GM18868 (cell line): ENCODE results near the gene FRMD4A.
A peak's percentile ranks its signal among the peaks of the same experiment; 100 is the strongest.
"Not testable (repeated sequence)": the region's sequence is repeated elsewhere in the genome, so short reads cannot be mapped to it uniquely, and the experiment has no call there.

Source experiments
- ATAC-seq: cut with Tn5 transposase; IDR thresholded peaks from one replicate; pipeline ENCODE4 v1.9.1; 2021; ENCODE audit warnings: mild to moderate bottlenecking, moderate library complexity; ENCODE audit not compliant: unreplicated experiment

Gene FRMD4A

DNA sequence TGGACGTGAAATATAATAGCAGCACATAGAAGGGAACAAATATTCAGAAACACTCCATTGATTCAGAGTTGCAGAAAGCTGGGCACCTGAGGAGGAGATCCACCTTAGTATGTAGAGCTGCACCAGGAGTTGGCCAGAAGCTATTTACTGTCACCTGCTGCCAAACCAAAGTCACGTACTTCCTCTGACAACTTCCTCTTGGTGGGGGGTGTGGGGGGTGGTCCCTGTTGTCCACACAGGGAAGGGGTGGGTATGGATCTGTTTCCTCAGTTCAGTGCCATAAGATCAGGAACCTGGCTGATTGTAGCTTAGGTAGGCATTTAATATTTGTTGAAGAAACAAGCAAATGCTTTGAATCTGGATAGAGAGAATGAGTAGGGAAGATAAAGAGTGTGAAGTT, 264.6 kb downstream of the FRMD4A start:
- no peak for ATAC-seq

- no peak for ATAC-seq
These were observed 267.0 kb downstream of the FRMD4A start for GRCh38 chr10:14063531-14064285.

DNA sequence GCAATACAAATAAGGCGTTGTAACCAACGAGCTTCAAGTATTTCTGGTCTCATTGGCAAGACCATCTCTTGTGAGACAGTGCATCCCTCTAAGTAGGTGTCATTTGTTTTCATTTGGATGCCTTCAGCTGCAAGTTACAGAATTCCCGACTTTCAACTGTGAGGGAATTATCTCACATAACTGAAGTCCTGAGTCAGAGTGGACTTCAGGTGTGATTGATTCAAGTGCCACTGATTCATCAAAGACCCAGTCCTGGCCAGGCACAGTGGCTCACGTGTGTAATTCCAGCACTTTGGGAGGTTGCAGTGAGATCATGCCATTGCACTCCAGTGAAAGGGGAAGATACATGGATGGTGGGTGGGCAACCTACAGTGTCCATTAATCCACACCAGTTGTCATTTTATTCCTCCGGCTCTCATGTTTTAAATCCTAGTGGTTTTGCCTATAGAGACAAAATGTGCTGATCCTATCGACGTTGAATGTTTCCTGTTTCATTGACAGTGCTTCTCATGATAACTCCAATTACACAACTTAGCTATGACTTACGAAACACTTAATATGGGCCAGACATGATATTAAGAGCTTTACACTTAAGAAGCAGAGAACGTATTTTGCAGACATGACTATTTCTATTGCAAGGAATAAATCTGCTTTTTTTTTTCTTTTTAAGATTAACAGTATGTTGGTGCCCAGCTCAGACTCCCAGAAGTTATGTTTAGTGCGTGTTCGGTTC, 268.0 kb downstream of the FRMD4A start:
- no peak for ATAC-seq

DNA sequence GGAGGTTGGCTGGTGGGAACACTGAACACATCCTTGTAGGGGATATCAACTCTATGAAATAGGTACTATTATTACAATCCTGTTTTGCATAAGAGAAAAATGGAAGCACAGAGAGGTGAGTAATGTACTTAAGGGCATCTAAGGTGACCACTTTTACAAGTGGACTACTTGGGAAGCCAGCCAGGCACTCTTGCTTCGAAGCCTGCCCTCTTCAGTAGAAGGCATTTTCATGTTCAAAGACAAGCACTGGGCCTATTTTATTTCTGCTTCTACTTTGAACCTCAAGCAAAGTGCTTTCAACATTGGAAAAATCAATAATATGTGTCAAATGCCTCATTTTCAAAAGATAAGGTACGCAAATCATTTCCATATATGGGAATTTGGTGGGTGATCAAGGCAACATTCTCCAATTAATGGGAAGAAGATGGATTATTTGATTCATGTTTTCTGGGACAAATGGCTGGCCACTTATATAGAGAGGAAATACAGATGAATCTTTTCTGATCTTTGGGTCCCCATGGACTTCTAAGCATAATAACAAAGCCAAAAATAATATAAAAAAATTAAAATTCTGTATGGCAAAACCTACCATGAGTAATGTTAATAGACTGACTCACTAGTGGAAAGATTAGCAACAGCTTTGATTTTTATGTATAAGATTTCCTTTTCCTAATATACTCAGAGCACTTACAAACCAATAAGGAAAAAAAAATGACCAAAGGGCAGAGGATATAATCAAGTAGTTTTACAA, 270.2 kb downstream of the FRMD4A start:
- ATAC-seq, result no peak

DNA sequence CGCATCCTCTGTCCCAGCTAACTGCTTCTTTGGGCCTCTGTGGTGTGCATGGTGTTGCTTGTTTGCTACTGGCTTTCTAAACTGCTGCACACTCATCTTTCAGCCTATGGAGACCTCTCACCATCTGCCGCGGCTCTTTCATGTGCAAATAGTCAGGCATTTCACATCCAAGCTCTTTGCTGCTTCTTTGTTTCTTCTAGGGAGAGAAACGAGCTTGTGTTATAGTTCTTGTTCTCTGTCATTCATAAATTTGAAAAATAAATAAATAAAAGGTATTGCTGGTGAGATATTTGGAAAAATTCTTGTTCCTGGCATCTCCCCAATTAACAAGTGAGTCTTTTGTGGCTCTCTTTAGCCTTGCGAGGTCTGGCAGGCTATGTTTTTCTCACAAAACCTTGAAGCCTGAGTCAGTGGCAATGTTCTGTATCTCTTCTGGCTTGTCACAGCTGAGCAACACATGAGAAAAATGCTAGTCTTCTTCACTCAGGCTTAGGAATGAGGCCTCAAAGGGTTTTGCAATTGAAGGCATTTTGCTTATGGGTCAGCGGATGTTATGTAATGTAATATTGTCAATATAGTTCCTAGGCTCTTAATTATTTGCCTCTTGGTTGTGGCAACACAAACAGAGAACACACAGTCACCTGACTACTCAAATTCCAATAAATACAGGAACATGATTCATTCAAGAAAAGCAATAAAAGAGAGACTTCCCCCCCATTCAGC, 274.0 kb downstream of the FRMD4A start:
- ATAC-seq, result no peak

DNA sequence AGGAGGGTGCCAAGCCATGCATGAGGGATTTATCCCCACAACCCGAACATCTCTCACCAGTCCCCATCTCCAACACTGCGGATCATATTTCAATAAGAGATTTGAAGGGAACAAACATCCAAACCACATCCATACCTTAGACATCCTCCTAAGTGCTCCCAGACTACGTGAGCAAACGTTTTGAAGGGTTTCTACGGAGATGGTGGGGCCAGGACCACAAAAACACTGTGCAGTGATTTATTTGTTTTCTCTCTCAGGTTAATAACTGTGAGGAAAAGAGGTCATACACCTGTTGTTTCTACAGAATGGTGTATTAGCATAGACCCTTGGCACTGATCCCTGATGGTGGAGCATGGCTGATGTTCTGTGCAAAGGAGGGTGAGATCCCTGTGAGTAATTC, 277.8 kb downstream of the FRMD4A start:
- no peak for ATAC-seq

DNA sequence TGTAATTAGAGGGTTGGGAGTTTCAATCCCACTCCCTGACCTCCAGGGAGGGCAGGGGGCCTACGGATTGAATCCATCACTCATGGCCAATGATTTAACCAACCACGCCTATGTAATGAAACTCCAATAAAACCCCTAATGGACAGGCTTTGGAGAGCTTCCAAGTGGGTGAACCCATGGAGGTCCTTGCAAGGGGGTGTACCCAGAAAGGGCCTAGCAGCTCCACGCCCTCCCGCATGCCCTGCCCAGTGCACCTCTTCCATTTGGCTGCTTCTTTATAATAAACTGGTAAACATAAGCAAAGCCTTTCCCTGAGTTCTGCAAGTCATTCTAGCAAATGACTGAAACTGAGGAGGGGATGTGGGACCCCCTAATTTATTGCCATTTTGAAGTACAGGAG, 280.1 kb downstream of the FRMD4A start:
- ATAC-seq, result no peak

DNA sequence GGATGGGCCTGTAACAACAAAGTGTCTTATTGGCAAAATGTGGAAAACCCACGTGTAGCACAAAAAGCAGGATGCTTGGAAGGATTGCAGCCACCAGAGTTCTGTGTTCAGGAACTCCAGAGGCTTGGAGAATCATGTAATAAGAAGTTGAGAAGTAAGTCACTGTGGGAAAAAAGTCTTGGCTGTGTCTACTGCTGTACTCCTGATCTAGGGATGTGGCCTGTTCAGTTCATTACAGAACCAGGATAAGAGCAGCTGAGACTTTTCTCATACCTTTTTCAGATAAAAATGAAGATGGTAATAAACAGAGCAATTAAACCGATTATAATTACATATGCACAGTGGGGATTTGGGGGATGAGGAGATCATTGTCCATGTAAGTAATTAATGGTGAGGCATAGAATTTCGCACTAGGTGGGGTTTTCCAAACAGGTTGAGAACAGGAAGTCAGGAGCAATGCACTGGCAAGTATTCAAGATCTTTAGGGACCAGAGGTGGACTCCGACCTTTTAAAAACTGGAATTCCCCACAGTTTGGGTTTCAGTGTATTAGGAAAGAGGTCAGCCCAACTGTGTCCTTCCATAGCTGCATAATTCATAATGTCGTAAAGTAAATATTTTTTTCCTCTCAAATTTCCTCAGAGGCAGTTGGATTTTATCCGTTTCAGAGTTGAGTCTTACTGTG, 281.7 kb downstream of the FRMD4A start:
- no peak for ATAC-seq

- ATAC-seq, result no peak
These were observed 283.3 kb downstream of the FRMD4A start for GRCh38 chr10:14047431-14047830.

- not testable (repeated sequence) for ATAC-seq
These were observed 288.7 kb downstream of the FRMD4A start for GRCh38 chr10:14042051-14042450.

GRCh38 chr10:14040787-14041631, 289.7 kb downstream of the FRMD4A start:
- peak; percentile 67 for ATAC-seq

GRCh38 chr10:14039968-14040668, 290.6 kb downstream of the FRMD4A start:
- no peak for ATAC-seq

- ATAC-seq, result no peak
These were observed 294.5 kb downstream of the FRMD4A start for GRCh38 chr10:14036233-14036632.

DNA sequence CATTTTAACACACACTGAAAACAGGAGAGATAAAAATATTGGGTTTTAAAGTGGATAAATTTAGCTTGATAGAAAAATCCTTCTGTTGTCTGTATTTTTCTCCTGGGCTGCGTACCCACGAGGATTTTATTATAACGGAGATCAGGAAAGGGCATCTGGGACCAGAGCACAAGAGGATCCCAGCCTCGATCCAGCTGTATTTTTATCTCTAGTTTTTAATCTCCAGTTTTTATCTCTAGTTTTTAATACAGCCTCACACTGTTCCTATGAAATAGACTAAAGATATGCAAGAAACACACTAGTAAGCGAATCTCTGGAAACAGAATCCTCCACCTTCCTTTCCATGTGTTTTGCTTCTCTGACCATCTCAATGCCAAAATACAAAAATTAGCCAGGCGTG, 295.2 kb downstream of the FRMD4A start:
- ATAC-seq, result no peak

- ATAC-seq, result no peak
These were observed 298.2 kb downstream of the FRMD4A start for GRCh38 chr10:14032406-14032998.

DNA sequence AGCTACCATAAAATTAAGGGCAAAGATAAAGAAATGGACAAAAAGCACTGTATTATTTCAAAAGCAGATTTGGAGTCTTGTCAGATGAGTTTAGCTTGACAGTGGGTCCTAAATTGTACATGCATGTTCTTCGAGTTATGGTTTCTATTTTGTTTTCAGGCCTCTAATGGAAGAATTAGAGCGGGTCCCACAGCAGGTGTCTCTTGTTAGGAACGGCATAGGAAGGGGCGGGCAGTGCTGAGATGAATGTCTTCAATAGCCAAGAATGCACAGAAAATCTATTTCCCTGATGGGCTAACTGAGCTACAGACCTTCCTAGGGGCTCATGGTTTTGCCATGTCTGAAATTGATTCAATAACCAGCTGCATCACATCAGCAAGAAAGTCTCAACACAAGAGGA, 304.4 kb downstream of the FRMD4A start:
- ATAC-seq, result no peak

DNA sequence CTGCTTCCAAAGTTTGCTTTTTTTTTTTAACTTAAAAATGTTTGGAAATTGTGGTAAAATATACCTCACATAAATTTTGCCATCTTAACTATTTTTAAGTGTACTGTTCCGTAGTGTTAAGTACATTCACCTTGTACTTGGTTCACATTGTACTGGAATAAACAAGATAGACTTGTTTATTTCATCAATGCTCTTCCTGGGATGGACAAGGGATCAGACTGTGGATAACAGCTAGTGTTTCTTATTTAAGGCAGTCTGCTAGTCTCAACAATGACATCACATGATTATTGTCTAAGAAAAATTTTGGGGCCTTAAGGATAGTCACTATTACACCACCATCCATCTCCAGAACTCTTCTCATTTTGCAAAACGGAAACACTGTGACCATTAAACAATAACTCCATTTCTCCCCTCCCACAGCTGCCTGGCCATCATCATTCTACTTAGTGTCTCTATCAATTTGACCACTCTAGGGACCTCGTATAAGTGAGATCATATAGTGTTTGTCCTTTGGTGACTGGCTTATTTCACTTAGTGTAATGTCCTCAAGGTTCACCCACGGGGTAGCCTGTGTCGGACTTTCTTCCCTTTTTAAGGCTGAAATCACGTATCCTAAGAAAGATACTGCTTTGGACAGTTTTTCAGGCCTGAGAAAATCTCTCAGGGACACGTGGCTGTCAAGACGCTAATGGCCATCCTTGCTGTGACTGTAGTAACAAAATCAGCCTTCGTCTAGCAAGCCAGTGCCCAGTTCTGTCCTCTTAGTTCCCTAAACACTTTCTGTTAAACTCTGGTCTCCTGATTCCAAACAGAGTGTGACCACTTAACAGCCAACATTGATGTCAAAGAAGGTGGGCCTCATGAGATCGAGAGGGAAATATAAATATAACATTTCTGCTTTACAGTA, 305.2 kb downstream of the FRMD4A start:
- ATAC-seq, result no peak
